ACHN (cell line): ENCODE data around the gene GIGYF1.

Experiments used
- DNase-seq: peaks from one replicate; pipeline ENCODE4 v3.0.0-alpha.2; 2015
- in situ Hi-C: cut with HindIII; loops from 2 replicates; pipeline ENCODE4 v1.10.0; 2017; ENCODE audit warnings: low sequenced_read_pairs, low pct_ligation_motif_present, low pct_unique_long_range_greater_than_20kb

The GIGYF1 gene

GRCh38 chr7:100687261-100687660 is 6.8 kb downstream of the GIGYF1 start:
- in situ Hi-C loops, result no loop called here
- DNase-seq, result no peak

DNA sequence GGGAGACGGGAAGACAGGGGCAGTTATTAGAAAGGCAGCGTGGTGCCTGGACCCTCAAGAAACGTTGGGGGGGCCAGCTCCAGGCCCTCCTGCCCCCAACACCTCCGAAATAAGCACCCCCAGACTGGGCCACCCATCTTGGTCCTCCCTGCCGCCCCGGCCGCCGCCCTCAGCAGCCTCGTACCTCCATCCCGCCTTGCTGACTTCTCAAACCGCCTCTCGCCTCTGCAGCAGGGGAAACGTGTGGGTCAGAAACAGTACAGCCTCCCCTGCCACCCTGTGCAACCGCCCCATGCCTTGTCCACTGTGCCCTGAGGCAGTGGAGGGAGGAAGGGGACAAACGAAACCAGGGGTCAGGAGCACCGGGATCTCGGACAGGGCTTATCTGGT is 7.2 kb downstream of the GIGYF1 start:
- in situ Hi-C loops, result no loop called here
- no peak for DNase-seq

GRCh38 chr7:100686201-100686821 is 7.7 kb downstream of the GIGYF1 start:
- in situ Hi-C loops, result no loop called here

GRCh38 chr7:100685631-100686145 is 8.4 kb downstream of the GIGYF1 start:
- no peak for DNase-seq
- in situ Hi-C loops, result no loop called here

More at GRCh38 chr7:100686201-100686821, 7.7 kb downstream of the GIGYF1 start:
- no peak for DNase-seq

- in situ Hi-C loops, result no loop called here
- no peak for DNase-seq
Observed at GRCh38 chr7:100685049-100685605, 8.9 kb downstream of the GIGYF1 start.

DNA sequence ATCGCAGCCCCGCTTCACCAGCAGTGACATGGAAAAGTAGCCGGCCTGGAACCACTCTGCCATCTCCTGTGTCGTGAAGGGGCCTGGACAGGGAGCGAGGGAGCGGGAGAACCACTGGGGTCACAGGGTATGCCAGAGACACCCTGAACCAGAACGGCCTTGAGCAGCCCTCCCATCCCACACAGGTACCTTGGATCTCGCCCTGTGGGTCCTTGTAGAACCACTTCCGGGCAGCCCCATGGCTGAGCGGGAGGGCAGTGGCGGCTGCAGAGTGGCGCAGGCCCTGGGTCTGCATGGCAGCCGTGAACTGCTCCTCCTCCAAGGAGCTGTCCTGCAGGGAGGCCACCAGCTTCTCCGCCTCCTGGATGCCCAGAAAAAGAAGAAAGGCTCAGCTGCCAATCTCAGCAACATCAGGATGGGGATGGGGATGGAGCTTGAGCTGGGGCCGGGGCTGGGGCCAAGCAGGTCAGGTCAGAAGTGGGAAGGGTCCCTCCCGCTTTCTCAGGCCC is 9.5 kb downstream of the GIGYF1 start:
- in situ Hi-C loops, result no loop called here
- no peak for DNase-seq

GRCh38 chr7:100683659-100684533 is 10.2 kb downstream of the GIGYF1 start:
- in situ Hi-C loops, result no loop called here

GRCh38 chr7:100682991-100683658 is 10.9 kb downstream of the GIGYF1 start:
- in situ Hi-C loops, result no loop called here
- DNase-seq, result no peak

More at GRCh38 chr7:100683659-100684533, 10.2 kb downstream of the GIGYF1 start:
- DNase-seq, result no peak

GRCh38 chr7:100682228-100682741 is 11.8 kb downstream of the GIGYF1 start:
- in situ Hi-C loops, result no loop called here
- no peak for DNase-seq

DNA sequence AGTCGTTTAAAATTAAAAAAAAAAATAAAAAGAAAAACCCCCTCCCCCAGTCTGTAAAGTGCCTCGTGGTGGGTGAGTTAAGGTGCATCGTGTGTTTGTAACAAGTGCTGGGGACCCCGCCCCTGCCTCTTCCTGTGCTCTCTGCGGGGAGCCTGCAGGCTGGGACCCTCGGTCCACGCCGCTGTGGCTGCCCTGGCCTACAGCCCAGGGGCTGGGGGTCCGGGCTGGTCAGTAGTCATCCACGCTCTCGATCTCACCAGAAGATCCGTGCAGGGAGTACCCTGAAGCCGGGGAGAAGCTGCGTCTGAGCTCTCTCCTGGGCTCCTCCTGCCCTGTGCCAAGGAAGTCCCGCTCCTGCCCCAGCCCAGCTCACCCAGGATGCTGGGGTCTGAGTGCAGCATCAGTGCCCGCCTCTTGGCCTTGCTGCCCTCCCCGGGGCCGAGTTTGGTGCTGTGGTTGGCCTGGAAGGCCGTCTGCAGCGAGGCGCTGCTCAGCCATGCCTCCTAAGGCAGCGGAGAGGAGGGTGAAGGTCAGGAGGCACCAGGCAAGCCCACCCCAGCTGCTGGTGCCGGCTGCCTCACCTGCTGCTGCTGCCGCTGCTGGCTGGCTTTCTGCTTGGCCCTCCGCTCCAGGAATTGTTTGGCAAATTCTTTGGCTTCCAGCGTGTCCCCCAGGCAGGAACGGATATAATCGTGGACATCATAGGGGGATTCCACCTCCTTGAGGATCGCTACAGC is 12.4 kb downstream of the GIGYF1 start:
- in situ Hi-C loops, result no loop called here
- DNase-seq, result no peak

GRCh38 chr7:100680576-100681271 is 13.3 kb downstream of the GIGYF1 start:
- DNase-seq, result no peak
- in situ Hi-C loops, result no loop called here

DNA sequence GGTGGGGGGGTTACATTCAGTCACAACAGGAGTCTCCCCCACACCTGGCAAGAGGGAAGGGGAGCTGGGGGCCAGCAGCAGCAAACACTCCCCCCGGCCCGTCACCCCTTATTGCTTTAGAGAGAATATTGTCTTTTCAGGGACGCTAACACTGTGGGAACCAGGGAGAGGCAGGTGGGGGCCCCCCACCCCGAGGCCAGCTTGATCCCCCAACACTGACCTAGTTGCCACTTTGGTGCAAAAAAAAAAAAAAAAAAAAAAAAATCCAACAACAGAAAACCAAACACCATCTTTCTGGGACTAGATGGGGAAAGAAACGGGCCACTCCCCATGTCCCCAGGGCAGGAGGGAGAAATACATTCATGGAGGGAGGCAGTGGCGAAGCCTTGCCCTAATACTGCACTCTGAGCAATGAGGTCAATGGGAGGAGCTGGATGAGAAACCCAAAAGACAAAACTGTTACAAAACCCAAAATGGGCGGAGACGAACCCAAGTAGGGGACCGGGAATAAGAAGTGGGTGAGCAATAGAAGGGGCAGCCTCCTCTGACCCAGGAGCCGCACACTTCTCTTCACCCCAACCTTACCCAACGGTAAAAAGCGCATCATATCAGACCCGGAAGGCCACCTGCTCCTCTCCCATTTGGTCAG is 14.0 kb downstream of the GIGYF1 start:
- no peak for DNase-seq
- in situ Hi-C loops, result no loop called here

DNA sequence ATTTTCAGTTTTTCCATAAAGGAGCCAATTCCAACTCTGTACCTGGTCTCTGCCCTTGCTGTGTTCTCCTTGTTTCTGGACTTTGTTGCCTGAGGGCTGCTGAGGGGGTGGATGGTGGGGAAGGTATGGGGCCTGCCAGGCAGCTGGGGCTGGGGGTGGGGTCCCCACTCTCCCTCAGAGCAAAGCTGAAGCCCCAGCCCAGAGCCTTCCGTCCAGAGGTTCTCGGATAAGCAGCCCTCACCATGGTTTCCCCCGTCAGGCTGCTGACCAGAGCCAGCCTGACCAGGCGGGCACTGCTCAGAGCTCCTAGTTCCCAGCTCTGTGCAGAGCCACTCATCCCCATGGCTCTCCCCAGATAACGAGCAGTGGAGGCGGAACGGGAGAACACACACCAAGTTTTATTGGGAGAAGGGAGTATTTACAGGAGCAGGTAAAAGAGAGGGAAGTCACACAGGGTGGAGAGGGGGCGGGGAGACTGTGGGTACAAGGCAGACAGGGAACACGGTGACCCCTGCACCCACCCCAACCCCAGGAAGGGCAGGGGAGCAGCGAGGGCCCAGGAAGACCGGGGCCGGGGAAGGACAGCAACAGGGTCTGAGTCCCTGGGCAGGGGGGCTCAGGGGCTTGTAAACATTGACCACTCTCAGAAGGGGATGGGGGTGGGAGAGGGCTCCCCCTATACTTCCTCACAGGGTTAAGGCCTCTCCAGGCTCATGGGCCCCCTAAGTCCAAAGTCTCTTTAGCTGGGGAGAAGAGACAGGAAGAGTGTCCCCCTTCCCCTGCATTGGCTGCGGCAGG is 14.7 kb downstream of the GIGYF1 start:
- DNase-seq, result no peak
- in situ Hi-C loops, result no loop called here

GRCh38 chr7:100678291-100678984 is 15.6 kb downstream of the GIGYF1 start:
- no peak for DNase-seq
- in situ Hi-C loops, result no loop called here

GRCh38 chr7:100677308-100678267 is 16.5 kb downstream of the GIGYF1 start:
- in situ Hi-C loops, result no loop called here

More at GRCh38 chr7:100677308-100678267, 16.5 kb downstream of the GIGYF1 start:
- no peak for DNase-seq
